IMR-90 (cell line): ENCODE results near the gene PRR20D.
"Not testable (repeated sequence)": the region's sequence is repeated elsewhere in the genome, so short reads cannot be mapped to it uniquely, and the experiment has no call there.

Experiments used
- CTCF ChIP-seq: conservative IDR thresholded peaks from 2 replicates; pipeline ENCODE4 v1.5.1; 2012; ENCODE audit warnings: mild to moderate bottlenecking, low read depth, low read length, improper control_type of control experiment
- POLR2A ChIP-seq: IDR thresholded peaks from 2 replicates; pipeline ENCODE4 v1.6.1; 2012; ENCODE audit warnings: mild to moderate bottlenecking, low read depth, low read length
- RFX5 ChIP-seq: IDR thresholded peaks from 2 replicates; pipeline ENCODE4 v1.8.0; 2012; ENCODE audit warnings: low read depth, mild to moderate bottlenecking, low read length, moderate library complexity

- TF ChIP-seq CTCF, RFX5, POLR2A: not testable (repeated sequence)
Measured at GRCh38 chr13:57160332-57160731, at the start of gene PRR20D.
